ENCODE measurements around the gene FOXA1. TPM values are rescaled to one million over a fixed set of nuclear protein-coding genes. Genes with fewer than 3 reads are reported as not detected.

The FOXA1 gene
- total RNA-seq, 1 donor from 2014 or later: not detected

- no peak for DNase-seq
Observed at GRCh38 chr14:37601865-37602264, 6.8 kb upstream of the FOXA1 start.

- DNase-seq: no peak
Observed at GRCh38 chr14:37600880-37601741, 6.1 kb upstream of the FOXA1 start.

GRCh38 chr14:37599507-37600368 lies 4.7 kb upstream of the FOXA1 start:
- DNase-seq: no peak

GRCh38 chr14:37598747-37599506 lies 3.9 kb upstream of the FOXA1 start:
- DNase-seq: no peak

- DNase-seq: no peak
Observed at GRCh38 chr14:37597914-37598746, 3.1 kb upstream of the FOXA1 start.

- DNase-seq: peak; percentile 54
Observed at GRCh38 chr14:37597538-37597913, 2.5 kb upstream of the FOXA1 start.

- no peak for DNase-seq
Observed at GRCh38 chr14:37596790-37597472, 1.9 kb upstream of the FOXA1 start.

- no peak for DNase-seq
Observed at GRCh38 chr14:37595809-37596621, 966 bp upstream of the FOXA1 start.

GRCh38 chr14:37594238-37594970 lies 645 bp downstream of the FOXA1 start:
- DNase-seq: peak; percentile 89

- DNase-seq: no peak
Observed at GRCh38 chr14:37593511-37594237, 1.4 kb downstream of the FOXA1 start.

GRCh38 chr14:37592482-37593408 lies 2.3 kb downstream of the FOXA1 start:
- DNase-seq: no peak

GRCh38 chr14:37591941-37592481 lies 3.0 kb downstream of the FOXA1 start:
- no peak for DNase-seq

GRCh38 chr14:37591311-37591940 lies 3.6 kb downstream of the FOXA1 start:
- DNase-seq: no peak

GRCh38 chr14:37590428-37591139 lies 4.5 kb downstream of the FOXA1 start:
- DNase-seq: no peak

- DNase-seq: no peak
Observed at GRCh38 chr14:37589715-37590427, 5.2 kb downstream of the FOXA1 start.
